HL-60 (cell line): ENCODE results near the gene PNRC2.

ENCODE experiments used
- DNase-seq, 2 experiments: peaks; one replicate each; pipeline ENCODE4 v3.0.0-alpha.2; 2010 to 2020; ENCODE audit warnings: low read depth in 1 of 2, low spot score in 1 of 2
- H3K27ac ChIP-seq: fragments of 250-450 bp; sonication (Bioruptor Pico); replicated peaks from 2 replicates; pipeline ENCODE4 v1.5.1; 2020; ENCODE audit warnings: mild to moderate bottlenecking, moderate library complexity
- H3K27me3 ChIP-seq: fragments of 250-450 bp; sonication (Bioruptor Pico); 2 replicates; pipeline ENCODE4 v1.5.1; 2021; ENCODE audit warnings: mild to moderate bottlenecking, moderate library complexity; ENCODE audit not compliant: insufficient read depth, poor library complexity, severe bottlenecking
- H3K4me3 ChIP-seq: replicated peaks from 2 replicates; pipeline ENCODE4 v1.5.1; 2011; ENCODE audit warnings: mild to moderate bottlenecking, control low read depth, low read length; ENCODE audit not compliant: insufficient read depth
- GABPA ChIP-seq: IDR thresholded peaks from 2 replicates; pipeline ENCODE4 v1.6.1; 2012; ENCODE audit warnings: low read depth
- POLR2AphosphoS5 ChIP-seq: IDR thresholded peaks from 2 replicates; pipeline ENCODE4 v1.6.1; 2012; ENCODE audit warnings: low read depth
- SPI1 ChIP-seq: IDR thresholded peaks from 2 replicates; pipeline ENCODE4 v1.6.1; 2012; ENCODE audit warnings: low read depth, mild to moderate bottlenecking, borderline replicate concordance
- TF ChIP-seq, protein P1 (sequence below): IDR thresholded peaks from one replicate; pipeline ENCODE4 v1.5.1; 2011; ENCODE audit warnings: low read length, control low read depth, inconsistent platforms; ENCODE audit not compliant: insufficient read depth
- TF ChIP-seq, protein P2 (sequence below): IDR thresholded peaks from 2 replicates; pipeline ENCODE4 v1.6.1; 2012; ENCODE audit warnings: low read depth; ENCODE audit not compliant: insufficient replicate concordance

Gene PNRC2

DNA sequence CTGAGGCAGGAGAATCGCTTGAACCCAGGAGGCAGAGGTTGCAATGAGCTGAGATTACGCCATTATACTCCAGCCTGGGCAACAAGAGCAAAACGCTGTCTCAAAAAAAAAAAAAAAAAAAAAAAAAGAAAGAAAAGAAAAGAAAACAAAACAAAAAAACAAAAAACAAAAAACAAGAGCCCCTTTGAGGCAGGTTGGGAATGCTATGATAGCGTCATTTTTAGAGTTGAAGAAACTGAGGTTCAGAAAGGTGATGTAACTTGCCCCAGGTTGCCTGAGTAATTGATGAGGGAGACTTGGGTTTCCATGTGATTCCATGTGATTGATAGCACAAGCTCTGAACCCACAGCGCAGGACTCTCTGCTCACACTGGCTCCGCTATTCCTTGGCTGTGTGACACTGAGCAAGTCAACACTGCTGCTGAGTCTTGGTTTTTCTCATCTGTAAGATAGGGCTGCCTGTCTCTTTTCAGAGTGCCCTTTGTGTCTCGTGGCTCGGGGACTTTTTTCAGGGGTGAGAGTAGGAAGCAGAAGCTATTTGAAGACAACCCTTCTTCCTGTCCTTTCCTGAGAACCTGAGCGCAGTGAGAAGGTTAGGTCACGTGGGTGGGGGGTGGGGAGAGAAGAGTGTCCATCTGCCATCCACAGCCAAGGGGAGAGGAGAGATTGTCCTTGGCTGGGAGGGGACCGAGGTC is 48.9 kb upstream of the PNRC2 start:
- Histone ChIP-seq H3K4me3 (no peak overlapping the region), H3K27me3 (no peaks in the 10 kb centered on the region), H3K27ac (peak overlapping the region; percentile 94)
- TF ChIP-seq POLR2AphosphoS5 (no peak), GABPA (no peak), SPI1 (no peak)
- TF ChIP-seq, protein P1, sequence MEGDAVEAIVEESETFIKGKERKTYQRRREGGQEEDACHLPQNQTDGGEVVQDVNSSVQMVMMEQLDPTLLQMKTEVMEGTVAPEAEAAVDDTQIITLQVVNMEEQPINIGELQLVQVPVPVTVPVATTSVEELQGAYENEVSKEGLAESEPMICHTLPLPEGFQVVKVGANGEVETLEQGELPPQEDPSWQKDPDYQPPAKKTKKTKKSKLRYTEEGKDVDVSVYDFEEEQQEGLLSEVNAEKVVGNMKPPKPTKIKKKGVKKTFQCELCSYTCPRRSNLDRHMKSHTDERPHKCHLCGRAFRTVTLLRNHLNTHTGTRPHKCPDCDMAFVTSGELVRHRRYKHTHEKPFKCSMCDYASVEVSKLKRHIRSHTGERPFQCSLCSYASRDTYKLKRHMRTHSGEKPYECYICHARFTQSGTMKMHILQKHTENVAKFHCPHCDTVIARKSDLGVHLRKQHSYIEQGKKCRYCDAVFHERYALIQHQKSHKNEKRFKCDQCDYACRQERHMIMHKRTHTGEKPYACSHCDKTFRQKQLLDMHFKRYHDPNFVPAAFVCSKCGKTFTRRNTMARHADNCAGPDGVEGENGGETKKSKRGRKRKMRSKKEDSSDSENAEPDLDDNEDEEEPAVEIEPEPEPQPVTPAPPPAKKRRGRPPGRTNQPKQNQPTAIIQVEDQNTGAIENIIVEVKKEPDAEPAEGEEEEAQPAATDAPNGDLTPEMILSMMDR, result no peak
- TF ChIP-seq, protein P2, sequence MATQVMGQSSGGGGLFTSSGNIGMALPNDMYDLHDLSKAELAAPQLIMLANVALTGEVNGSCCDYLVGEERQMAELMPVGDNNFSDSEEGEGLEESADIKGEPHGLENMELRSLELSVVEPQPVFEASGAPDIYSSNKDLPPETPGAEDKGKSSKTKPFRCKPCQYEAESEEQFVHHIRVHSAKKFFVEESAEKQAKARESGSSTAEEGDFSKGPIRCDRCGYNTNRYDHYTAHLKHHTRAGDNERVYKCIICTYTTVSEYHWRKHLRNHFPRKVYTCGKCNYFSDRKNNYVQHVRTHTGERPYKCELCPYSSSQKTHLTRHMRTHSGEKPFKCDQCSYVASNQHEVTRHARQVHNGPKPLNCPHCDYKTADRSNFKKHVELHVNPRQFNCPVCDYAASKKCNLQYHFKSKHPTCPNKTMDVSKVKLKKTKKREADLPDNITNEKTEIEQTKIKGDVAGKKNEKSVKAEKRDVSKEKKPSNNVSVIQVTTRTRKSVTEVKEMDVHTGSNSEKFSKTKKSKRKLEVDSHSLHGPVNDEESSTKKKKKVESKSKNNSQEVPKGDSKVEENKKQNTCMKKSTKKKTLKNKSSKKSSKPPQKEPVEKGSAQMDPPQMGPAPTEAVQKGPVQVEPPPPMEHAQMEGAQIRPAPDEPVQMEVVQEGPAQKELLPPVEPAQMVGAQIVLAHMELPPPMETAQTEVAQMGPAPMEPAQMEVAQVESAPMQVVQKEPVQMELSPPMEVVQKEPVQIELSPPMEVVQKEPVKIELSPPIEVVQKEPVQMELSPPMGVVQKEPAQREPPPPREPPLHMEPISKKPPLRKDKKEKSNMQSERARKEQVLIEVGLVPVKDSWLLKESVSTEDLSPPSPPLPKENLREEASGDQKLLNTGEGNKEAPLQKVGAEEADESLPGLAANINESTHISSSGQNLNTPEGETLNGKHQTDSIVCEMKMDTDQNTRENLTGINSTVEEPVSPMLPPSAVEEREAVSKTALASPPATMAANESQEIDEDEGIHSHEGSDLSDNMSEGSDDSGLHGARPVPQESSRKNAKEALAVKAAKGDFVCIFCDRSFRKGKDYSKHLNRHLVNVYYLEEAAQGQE, result no peak
- DNase-seq, result peak; percentile 48 to 61

DNA sequence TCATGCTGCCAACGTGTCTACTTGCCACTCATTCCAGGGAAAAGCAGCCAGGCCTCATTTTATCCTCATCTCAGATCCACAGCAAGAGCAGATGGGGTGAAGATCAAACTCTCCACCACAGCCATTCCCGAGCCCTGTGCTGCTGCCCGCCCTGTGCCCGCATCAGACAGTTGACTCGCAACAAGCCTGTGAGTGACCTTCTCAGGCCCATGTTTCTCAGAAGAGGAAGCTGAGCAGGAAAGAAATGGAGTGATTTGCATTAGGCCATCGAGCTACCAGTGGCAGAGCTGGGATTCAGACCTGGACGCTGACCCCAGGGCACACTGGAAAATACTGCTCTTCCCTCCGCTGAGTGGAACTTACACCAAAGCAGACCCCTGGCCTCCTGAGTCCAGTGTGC is 47.7 kb upstream of the PNRC2 start:
- Histone ChIP-seq H3K4me3 (peak overlapping the region; percentile 46), H3K27me3 (no peaks in the 10 kb centered on the region), H3K27ac (peak overlapping the region; percentile 83)
- DNase-seq, result no peak
- TF ChIP-seq SPI1 (no peak), POLR2AphosphoS5 (no peak), GABPA (no peak)
- TF ChIP-seq, protein P1, result no peak
- TF ChIP-seq, protein P2, result no peak

DNA sequence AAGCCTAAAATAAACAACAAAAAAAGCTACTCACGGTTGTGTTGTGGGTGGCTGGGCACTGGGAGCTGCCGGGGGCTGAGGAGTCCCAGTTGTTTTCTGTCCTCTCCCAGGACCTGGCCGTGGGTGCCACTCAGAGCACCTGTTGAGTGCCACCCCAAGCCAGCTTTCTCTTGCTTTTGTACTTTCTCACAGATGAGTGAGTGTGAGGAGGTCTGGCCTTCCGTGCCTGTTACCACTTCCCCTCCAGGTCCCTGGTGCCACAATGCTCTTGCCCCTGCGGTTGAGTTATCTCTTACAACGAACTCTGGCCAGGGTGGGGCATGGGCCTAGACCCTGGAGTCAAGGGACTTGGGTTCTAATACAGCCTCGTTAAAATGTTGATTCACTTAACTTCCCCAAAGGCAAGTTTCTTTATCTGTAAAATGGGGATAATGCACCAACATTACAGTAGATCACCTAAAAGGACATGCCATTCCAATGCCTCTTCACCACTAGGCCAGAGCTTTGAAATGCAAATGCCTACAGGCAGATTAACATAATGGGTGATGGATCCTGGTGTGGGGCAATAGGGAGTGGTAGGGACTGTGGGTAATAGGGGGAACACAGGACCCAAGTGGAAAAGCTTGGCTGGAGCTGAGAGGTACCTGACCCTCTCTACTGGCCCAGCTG is 46.3 kb upstream of the PNRC2 start, which contains the start of gene CNR2:
Gene CNR2, minus strand, starts transcription at position 151 of the 669 bp plus-strand sequence. CDS start 37,745 bp downstream, outside the sequence.
- peak; percentile 77 to 95 for DNase-seq
- TF ChIP-seq SPI1, result peak; percentile 94
- TF ChIP-seq, protein P2, result no peak
- TF ChIP-seq POLR2AphosphoS5, result peak; percentile 88
- Histone ChIP-seq H3K4me3 (peak within 1 kb of the TSS; percentile 46), H3K27me3 (no peaks in the 10 kb centered on the region), H3K27ac (peak within 1 kb of the TSS; percentile 83)
